OCI-M2 (cell line): ENCODE data around the gene SMAD3.

ENCODE experiments used
- DNase-seq: peaks from one replicate; lab custom pipeline; 2025; ENCODE audit not compliant: unreplicated experiment; lab: John Stamatoyannopoulos, UW

The SMAD3 gene

DNA sequence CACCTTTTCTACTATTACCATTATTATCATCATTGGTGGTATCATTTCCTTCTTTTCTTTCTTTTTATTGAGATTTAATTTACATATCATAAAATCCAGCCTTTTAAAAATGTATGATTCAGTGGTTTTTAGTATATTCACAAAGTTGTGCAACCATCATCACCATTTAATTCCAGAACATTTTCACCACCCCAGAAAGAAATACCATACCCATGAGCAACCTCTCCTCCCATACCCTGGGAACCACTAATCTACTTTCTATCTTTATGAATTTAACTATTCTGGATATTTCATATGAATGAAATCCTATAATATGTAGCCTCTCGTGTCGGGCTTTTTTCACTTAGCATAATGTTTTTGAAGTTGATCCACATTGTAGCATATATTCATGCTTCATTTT lies 159.9 kb downstream of the SMAD3 start:
- no peak for DNase-seq

GRCh38 chr15:67227431-67227830 lies 162.0 kb downstream of the SMAD3 start:
- no peak for DNase-seq

DNA sequence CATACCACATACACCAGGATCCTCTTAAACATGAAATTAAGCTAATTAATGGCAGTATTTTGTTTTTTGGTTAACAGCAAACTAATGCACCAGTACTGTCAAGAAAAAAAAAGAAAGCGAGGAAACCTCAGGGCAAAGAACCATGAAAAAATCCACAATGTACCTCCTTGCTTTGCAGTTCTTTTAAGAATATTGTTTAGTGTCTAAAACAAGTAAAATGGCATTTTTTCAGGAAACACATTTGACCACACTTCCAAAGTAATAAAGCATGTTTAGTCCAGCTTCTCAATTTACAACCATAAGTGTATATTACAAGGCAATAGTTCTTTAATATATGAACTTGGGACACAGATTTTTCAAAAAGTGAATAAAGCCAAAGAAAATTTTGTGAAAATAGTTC lies 162.4 kb downstream of the SMAD3 start:
- no peak for DNase-seq

GRCh38 chr15:67228286-67228685 lies 162.9 kb downstream of the SMAD3 start:
- DNase-seq, result no peak

DNA sequence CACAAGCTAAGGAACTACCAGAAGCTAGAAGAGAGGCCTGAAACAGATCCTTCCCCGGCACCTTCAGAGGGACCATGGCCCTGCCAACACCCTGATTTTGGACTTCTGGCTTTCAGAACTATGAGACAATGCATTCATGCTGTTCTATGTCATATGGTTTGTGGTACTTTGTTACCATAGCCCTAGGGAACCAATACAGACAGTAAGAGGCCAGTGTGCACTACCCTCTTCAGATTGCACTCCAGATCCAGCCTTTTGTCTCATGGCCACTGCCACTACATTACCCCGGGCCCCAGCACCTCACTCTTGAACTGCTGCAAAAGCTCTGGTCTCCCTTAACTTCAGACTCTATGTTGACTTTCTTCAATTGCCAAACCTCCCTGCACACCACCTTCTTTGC lies 165.1 kb downstream of the SMAD3 start:
- no peak for DNase-seq

DNA sequence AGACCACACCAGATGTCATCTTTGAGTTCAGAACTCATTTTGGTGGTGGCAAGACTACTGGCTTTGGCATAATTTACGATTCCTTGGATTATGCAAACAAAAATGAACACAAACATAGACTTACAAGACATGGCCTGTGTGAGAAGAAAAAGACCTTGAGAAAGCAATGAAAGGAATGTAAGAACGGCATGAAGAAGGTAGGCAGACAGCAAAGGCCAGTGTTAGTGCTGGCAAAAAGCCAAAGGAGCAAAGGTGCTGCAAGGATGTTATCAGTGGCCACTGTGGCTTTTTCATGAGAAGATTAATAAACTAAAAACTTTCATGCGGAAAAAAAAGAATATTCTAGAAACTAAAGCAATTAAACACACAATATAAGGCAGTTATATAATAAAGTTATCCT lies 167.2 kb downstream of the SMAD3 start:
- no peak for DNase-seq

DNA sequence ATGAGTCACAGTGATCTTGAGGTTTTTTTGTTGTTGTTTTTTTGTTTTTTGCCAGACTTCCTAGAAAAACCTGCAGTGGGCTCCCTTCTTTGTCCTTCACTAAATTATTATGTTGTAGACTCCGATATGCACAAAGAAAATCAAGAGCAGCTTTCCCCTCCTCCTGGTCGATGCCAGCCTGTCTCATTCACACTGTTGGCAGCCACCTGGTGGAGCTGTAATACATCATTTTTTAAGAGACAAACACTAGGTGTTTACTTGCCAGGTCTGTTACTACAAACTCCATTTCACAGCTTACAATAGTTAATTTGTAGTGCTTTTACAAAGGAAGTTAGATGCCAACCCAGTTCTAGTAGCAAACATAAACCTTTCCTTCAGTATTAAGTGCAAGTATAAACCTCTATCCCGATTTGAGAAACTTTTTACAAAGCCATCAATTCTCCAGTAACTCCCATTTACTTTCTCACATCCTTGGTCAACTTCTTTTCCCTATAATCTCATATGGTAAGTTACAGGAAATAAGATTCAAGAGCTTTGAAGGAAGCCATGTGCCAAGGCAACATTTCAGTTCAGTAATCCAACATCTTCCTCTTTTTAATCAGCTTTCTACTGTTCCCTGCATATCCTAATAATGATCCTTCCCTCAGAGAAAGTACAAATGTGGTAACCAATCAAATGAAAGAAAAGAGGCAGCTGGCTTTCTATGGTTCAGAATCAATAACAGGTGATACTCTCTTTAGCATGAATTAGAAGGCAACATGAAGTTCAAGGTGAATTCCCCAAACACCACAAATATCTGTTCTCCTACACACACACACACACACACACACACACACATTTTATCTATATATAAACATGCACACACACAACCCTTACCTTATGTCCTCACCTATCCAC lies 175.1 kb downstream of the SMAD3 start:
- DNase-seq, result no peak

DNA sequence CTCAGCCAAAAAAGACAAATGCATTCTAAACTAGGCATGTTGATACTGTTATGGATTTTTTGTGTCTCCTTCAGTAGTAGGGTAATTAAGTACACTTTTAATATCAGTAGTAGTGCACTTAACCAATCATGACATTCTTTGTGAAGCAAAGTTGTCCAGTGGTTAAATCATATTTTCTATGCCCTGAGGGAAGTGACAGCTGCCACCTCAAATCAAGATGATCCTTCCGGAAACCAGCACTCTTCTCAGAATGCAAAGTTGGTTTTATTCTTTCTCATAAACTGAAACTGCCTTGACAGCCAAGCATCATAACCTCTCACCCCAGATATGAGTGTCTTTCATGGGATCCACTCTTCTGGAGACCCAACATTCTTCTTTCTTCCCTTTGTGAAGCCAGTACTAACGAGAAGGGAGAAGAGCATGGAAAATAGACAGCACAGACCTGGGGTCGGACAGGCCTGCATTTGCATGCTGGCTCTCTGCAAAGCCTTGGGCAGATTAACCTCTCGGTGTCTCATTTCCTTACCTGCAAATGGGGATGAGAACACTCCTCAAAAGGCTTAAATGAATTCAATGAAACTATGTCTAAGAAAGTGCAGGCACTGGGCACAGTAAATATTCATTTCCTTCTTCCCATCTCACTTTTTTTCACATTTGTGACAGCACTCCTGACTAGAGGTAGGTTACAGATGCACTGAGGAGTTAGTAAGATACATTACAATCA lies 175.9 kb downstream of the SMAD3 start:
- DNase-seq, result no peak

GRCh38 chr15:67242708-67243111 lies 177.3 kb downstream of the SMAD3 start:
- no peak for DNase-seq
